Endothelial cell of umbilical vein (primary cell): ENCODE results near the gene MARS1. TPM values are rescaled to one million over a fixed set of nuclear protein-coding genes. Genes with fewer than 3 reads are reported as not detected.

Experiments
- BruUV-seq: library from RNA; stranded (reverse); fragments of 400-500 nt; replicated peaks from 2 replicates; lab custom pipeline; 2021; lab: Mats Ljungman, UMichigan
- CTCF ChIA-PET: fragments of 300-600, 350-600 bp; sonication (Branson Sonifier 250); formaldehyde crosslinking; loops from one replicate; lab custom pipeline; 2021; ENCODE audit warnings: antibody characterized with exemption, inconsistent platforms; lab: Charles Lee
- POLR2A ChIA-PET: fragments of 300-600, 350-600 bp; sonication (Branson Sonifier 250); formaldehyde crosslinking; loops from one replicate; lab custom pipeline; 2021; ENCODE audit warnings: antibody characterized with exemption, inconsistent platforms; lab: Charles Lee
- DNase-seq: peaks from one replicate; pipeline ENCODE4 v3.0.0-alpha.2; 2011; ENCODE audit warnings: low read depth, low spot score
- FAIRE-seq: peaks from 2 replicates; lab custom pipeline; 2011; peaks lifted over from hg19 to GRCh38; lab: Jason Lieb, UNC
- H2AFZ ChIP-seq: 2 replicates; pipeline ENCODE4 v1.6.0; 2012; ENCODE audit warnings: low read depth, low read length, control low read depth, inconsistent platforms
- H3K27ac ChIP-seq: 2 replicates; pipeline ENCODE4 v1.5.1; 2011; ENCODE audit warnings: low read depth, mild to moderate bottlenecking, control low read depth, low read length, moderate library complexity; ENCODE audit not compliant: insufficient read depth
- H3K27me3 ChIP-seq, 2 experiments: 2 replicates each; pipeline versions ENCODE4 v1.6.0 to v1.6.1; 2011; ENCODE audit warnings: low read length in 2 of 2, mixed read lengths in 1 of 2; ENCODE audit not compliant: control insufficient read depth in 2 of 2, insufficient read depth in 2 of 2
- H3K36me3 ChIP-seq, 2 experiments: 2 replicates in 1 of 2; 3 replicates in 1 of 2; pipeline ENCODE4 v1.5.1; 2011; ENCODE audit warnings: low read length in 2 of 2, mild to moderate bottlenecking in 1 of 2, moderate library complexity in 1 of 2; ENCODE audit not compliant: control insufficient read depth in 2 of 2, insufficient read depth in 2 of 2; ENCODE audit errors: extremely low read depth in 1 of 2
- H3K4me1 ChIP-seq: 3 replicates; pipeline ENCODE4 v1.5.1; 2011; ENCODE audit warnings: mild to moderate bottlenecking, low read length; ENCODE audit not compliant: control insufficient read depth, insufficient read depth; ENCODE audit errors: extremely low read depth
- H3K4me2 ChIP-seq: 2 replicates; pipeline ENCODE4 v1.6.1; 2011; ENCODE audit warnings: low read length, control low read depth, mixed read lengths; ENCODE audit not compliant: insufficient read depth
- H3K4me3 ChIP-seq, 3 experiments: fragments of 200-600 bp in 1 of 3; sonication (generic), shearing (Covaris generic) in 1 of 3; replicated peaks in 1 of 3; 2 replicates each; pipeline ENCODE4 v1.5.1; 2011 to 2016; ENCODE audit warnings: control low read depth in 3 of 3, low read length in 3 of 3, mild to moderate bottlenecking in 2 of 3, inconsistent platforms in 1 of 3, low read depth in 1 of 3, moderate library complexity in 1 of 3; ENCODE audit not compliant: insufficient read depth in 1 of 3
- H3K79me2 ChIP-seq: 2 replicates; pipeline ENCODE4 v1.6.0; 2012; ENCODE audit warnings: low read length, inconsistent platforms; ENCODE audit not compliant: control insufficient read depth, insufficient read depth
- H3K9ac ChIP-seq: replicated peaks from 2 replicates; pipeline ENCODE3; 2011; ENCODE audit warnings: low read length, control low read depth; ENCODE audit not compliant: insufficient read depth; ENCODE audit errors: extremely low read depth
- H3K9me1 ChIP-seq: replicated peaks from 3 replicates; pipeline ENCODE4 v1.6.0; 2011; ENCODE audit warnings: mild to moderate bottlenecking, low read length; ENCODE audit not compliant: control insufficient read depth, insufficient read depth; ENCODE audit errors: extremely low read depth
- H3K9me3 ChIP-seq: replicated peaks from 2 replicates; pipeline ENCODE4 v1.5.1; 2012; ENCODE audit warnings: low read length, inconsistent platforms; ENCODE audit not compliant: control insufficient read depth, insufficient read depth
- H4K20me1 ChIP-seq: replicated peaks from 2 replicates; pipeline ENCODE3; 2011; ENCODE audit warnings: mild to moderate bottlenecking, low read length; ENCODE audit not compliant: control insufficient read depth, insufficient read depth; ENCODE audit errors: extremely low read depth
- EZH2 ChIP-seq: IDR thresholded peaks from 2 replicates; pipeline ENCODE4 v1.6.1; 2012; ENCODE audit warnings: borderline replicate concordance, low read depth, mild to moderate bottlenecking, moderate library complexity, low read length, inconsistent platforms; ENCODE audit not compliant: severe bottlenecking
- FOS ChIP-seq: IDR thresholded peaks from 2 replicates; pipeline ENCODE4 v1.6.1; 2011; ENCODE audit warnings: mild to moderate bottlenecking, low read length, moderate library complexity, borderline replicate concordance; ENCODE audit not compliant: insufficient read depth
- GATA2 ChIP-seq: IDR thresholded peaks from 2 replicates; pipeline ENCODE4 v1.7.0; 2011; ENCODE audit warnings: low read depth, mild to moderate bottlenecking, moderate library complexity, mixed read lengths, low read length; ENCODE audit not compliant: insufficient read length, insufficient read depth
- JUN ChIP-seq: IDR thresholded peaks from 2 replicates; pipeline ENCODE4 v1.6.1; 2011; ENCODE audit warnings: borderline replicate concordance, low read depth; ENCODE audit not compliant: insufficient read length, insufficient read depth
- MYC ChIP-seq: IDR thresholded peaks from one replicate; pipeline ENCODE4 v1.6.1; 2011; ENCODE audit warnings: mild to moderate bottlenecking, low read depth, low read length
- POLR2A ChIP-seq: IDR thresholded peaks from 2 replicates; pipeline ENCODE4 v1.6.1; 2012; ENCODE audit warnings: low read depth, mild to moderate bottlenecking, control low read depth, low read length
- POLR2AphosphoS5 ChIP-seq: IDR thresholded peaks from 2 replicates; pipeline ENCODE4 v1.6.1; 2012; ENCODE audit warnings: low read depth, mild to moderate bottlenecking, control low read depth, low read length, moderate library complexity; ENCODE audit not compliant: insufficient read depth
- dilution Hi-C: fragments of 300-500 bp; cut with MboI; formaldehyde crosslinking; loops from one replicate; pipeline ENCODE4 v1.15.0; 2019; ENCODE audit warnings: low sequenced_read_pairs; ENCODE audit not compliant: extremely low pct_ligation_motif_present
- intact Hi-C: fragments of 100-400 bp; cut with micrococcal nuclease; formaldehyde crosslinking; loops from one replicate; pipeline ENCODE4 v1.10.0; 2022
- polyA plus RNA-seq, 4 experiments: library from polyadenylated mRNA; depleted of rRNA in 3 of 4; stranded (reverse) in 3 of 4; unstranded in 1 of 4; fragments of >200 nt; gene quantifications; 2 replicates each; pipeline versions ENCODE4 v1.2.1 to v1.2.3, GENCODE V29; 2011 to 2012; ENCODE audit warnings: missing spikeins in 1 of 4
- total RNA-seq: library from RNA; stranded (reverse); gene quantifications from 2 replicates; pipeline ENCODE4 v1.2.3, GENCODE V29; 2021
- TF ChIP-seq, protein P1 (sequence below): IDR thresholded peaks from 2 replicates; pipeline ENCODE4 v1.6.1; 2011; ENCODE audit not compliant: insufficient read depth, insufficient read length
- TF ChIP-seq, protein P2 (sequence below), 2 donors: IDR thresholded peaks; 1 replicate in 1 of 2; 2 replicates in 1 of 2; pipeline ENCODE4 v1.5.1; 2011; ENCODE audit warnings: low read length in 2 of 2, mild to moderate bottlenecking in 2 of 2, moderate library complexity in 2 of 2, control low read depth in 1 of 2, inconsistent platforms in 1 of 2, low read depth in 1 of 2; ENCODE audit not compliant: insufficient read depth in 1 of 2; ENCODE audit errors: extremely low read depth in 1 of 2

Gene MARS1
- total and polyA plus RNA-seq, 2 donors (not counting 3 experiments of a cell fraction or from before 2014, with no cell fraction given) = 118 to 212 TPM

DNA sequence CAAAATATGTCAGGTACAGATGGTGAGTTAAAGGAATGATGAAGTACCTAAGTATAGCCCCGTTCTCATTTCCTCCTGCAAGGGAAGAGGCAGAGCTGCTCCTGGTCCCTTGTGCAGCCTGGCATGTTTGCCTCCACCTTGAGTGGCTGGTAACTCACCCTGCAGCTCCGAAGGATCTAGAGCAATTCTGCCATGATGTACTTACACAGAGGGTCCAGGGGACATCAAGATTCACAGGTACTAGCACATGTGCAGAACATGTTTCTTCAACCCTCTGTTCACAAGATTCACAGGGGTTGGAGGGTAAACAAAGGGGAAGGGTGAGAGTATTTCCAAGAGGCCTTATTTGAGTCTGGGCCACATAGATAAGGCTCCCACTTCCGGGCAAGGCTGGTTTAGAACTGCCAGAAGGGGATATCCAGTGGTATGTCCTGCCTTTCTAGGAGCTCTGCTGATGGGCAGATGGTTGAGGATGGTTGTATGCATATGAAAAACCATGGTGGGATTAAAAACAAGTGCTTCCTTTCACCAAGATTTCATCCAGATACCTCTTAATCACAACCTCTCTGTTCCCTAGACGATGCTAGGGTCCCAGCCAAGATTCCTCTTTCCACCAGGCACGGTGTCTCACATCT lies 51.4 kb downstream of the MARS1 start:
- POLR2A ChIA-PET = interaction anchor here (0.7 kb wide), 1 partner anchor 1152 kb away, joined by 3 read pairs; no protein-coding TSS in a partner anchor
- Histone ChIP-seq H3K36me3 (peaks cover 9 to 24% of the 10 kb centered on the region in 2 experiments), H3K79me2 (peaks cover 2% of the 10 kb centered on the region), H3K4me3 (no peak overlapping the region), H3K4me2 (no peak overlapping the region), H3K4me1 (peaks cover 6% of the 10 kb centered on the region), H3K9me3 (no peaks in the 10 kb centered on the region), H2AFZ (no peak overlapping the region), H3K27ac (no peak overlapping the region), H3K27me3 (no peaks in the 10 kb centered on the region), H4K20me1 (no peaks in the 10 kb centered on the region), H3K9me1 (no peaks in the 10 kb centered on the region), H3K9ac (no peak overlapping the region)
- no peak for DNase-seq
- FAIRE-seq = no peak
- dilution Hi-C loops (no loop called here), intact Hi-C loops (no loop called here)
- TF ChIP-seq POLR2AphosphoS5 = no peak
- TF ChIP-seq GATA2 = no peak
- TF ChIP-seq, protein P1, sequence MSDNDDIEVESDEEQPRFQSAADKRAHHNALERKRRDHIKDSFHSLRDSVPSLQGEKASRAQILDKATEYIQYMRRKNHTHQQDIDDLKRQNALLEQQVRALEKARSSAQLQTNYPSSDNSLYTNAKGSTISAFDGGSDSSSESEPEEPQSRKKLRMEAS = no peak
- no peak for TF ChIP-seq POLR2A
- TF ChIP-seq EZH2 = no peak
- TF ChIP-seq JUN = no peak
- TF ChIP-seq, protein P2, sequence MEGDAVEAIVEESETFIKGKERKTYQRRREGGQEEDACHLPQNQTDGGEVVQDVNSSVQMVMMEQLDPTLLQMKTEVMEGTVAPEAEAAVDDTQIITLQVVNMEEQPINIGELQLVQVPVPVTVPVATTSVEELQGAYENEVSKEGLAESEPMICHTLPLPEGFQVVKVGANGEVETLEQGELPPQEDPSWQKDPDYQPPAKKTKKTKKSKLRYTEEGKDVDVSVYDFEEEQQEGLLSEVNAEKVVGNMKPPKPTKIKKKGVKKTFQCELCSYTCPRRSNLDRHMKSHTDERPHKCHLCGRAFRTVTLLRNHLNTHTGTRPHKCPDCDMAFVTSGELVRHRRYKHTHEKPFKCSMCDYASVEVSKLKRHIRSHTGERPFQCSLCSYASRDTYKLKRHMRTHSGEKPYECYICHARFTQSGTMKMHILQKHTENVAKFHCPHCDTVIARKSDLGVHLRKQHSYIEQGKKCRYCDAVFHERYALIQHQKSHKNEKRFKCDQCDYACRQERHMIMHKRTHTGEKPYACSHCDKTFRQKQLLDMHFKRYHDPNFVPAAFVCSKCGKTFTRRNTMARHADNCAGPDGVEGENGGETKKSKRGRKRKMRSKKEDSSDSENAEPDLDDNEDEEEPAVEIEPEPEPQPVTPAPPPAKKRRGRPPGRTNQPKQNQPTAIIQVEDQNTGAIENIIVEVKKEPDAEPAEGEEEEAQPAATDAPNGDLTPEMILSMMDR (IDR thresholded peaks at IDR 0.05; ENCODE audit: extremely low read depth in 1 of 2, insufficient read depth in 1 of 2, low read depth in 1 of 2, low read length in 2 of 2) = no peak
- no peak for TF ChIP-seq FOS
- TF ChIP-seq MYC = no peak
- BruUV-seq = no TSS peak
- CTCF ChIA-PET = interaction anchor here (1.3 kb wide), 1 partner anchor 13 kb away, joined by 4 read pairs; no protein-coding TSS in a partner anchor
